GM23338 (cell line): ENCODE data around the gene DNAJC22.

Experiments
- CTCF ChIP-seq, 2 experiments: fragments of 200-600 bp in 1 of 2; sonication (generic) in 1 of 2; conservative IDR thresholded peaks; 2 replicates each; pipeline versions ENCODE4 v1.5.1 to v1.6.1; 2016 to 2017; ENCODE audit warnings: antibody characterized with exemption in 2 of 2, low read depth in 2 of 2, mild to moderate bottlenecking in 2 of 2, moderate library complexity in 1 of 2
- EZH2phosphoT487 ChIP-seq: fragments of 200-600 bp; sonication (generic); IDR thresholded peaks from one replicate; pipeline ENCODE4 v1.8.1; 2018; ENCODE audit warnings: antibody characterized with exemption; ENCODE audit not compliant: unreplicated experiment
- REST ChIP-seq: IDR thresholded peaks from one replicate; pipeline ENCODE4 v1.6.1; 2018; ENCODE audit warnings: antibody characterized with exemption; ENCODE audit not compliant: unreplicated experiment

- TF ChIP-seq EZH2phosphoT487 (no peak), REST (no peak), CTCF (conservative IDR thresholded peaks at IDR 0.05; ENCODE audit: low read depth in 2 of 2) (no peak)
Measured at GRCh38 chr12:49301760-49302159, 44.9 kb upstream of the DNAJC22 start.
